GM19463 (cell line): ENCODE measurements around the gene TCF7L2.

Experiments used
- ATAC-seq: cut with Tn5 transposase; IDR thresholded peaks from one replicate; pipeline ENCODE4 v1.9.1; 2021; ENCODE audit warnings: mild to moderate bottlenecking, moderate library complexity; ENCODE audit not compliant: unreplicated experiment

TCF7L2 gene

DNA sequence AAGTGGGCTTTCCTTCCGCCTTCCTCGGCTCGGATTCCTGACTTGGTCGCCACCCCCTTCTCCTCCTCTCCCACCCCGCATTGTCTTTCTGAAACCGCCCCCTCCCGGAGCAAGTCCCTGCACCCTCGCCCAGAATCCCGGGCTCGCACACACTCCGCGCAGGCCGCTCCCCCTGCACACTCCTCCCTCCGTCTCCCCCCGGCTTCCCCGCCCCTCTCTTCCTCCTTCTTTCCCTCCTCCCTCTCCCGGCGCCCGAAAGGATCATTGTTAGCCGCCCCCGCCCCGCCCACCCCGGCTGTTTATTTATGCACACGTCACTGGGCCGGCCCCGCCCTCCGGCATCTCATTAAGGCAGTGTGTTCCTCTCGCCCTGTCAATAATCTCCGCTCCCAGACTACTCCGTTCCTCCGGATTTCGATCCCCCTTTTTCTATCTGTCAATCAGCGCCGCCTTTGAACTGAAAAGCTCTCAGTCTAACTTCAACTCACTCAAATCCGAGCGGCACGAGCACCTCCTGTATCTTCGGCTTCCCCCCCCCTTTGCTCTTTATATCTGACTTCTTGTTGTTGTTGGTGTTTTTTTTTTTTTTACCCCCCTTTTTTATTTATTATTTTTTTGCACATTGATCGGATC lies at the start of gene TCF7L2:
TSS of gene TCF7L2 (plus strand) at position 373 of the 633 bp plus-strand sequence. CDS start 510 bp downstream, outside the sequence.
- peak; percentile 61 for ATAC-seq

DNA sequence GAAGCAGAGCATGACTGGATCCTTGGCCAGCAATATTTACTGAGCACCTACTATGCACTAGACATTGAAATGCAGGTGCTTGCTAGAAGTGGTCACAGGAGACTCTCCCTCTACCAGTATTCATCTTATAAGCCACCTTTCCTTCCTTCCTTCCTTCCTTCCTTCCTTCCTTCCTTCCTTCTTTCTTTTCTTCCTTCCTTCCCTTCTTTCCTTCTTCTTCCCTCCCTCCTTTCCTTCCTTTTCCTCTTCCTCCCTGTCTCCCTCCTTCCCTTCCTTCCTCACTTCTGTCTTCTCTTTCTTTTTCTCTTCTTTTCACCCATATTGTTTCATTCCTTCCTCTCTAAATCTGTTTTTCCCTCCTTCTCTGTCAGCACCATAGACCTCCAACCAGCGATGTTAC lies 47.3 kb upstream of the TCF7L2 start:
- ATAC-seq, result no peak

DNA sequence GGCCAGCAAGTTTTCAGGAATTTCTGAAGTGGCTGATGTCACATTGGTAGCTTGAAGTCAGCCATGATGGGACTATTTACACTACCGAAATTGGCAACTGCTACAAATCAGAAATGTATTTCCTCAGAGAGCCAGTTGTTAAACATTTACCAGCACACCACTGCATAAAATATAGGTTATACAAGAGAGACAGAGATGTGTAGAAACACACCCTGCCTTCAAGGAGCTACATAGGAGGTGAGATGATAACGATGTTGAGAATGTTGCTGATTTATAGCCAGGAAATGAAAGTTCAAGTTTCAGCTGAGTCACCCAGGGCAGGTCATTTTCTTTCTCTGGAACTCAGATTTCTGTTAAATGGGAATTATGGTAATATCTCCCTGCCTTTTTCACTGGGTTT lies 46.0 kb upstream of the TCF7L2 start:
- ATAC-seq, result no peak

DNA sequence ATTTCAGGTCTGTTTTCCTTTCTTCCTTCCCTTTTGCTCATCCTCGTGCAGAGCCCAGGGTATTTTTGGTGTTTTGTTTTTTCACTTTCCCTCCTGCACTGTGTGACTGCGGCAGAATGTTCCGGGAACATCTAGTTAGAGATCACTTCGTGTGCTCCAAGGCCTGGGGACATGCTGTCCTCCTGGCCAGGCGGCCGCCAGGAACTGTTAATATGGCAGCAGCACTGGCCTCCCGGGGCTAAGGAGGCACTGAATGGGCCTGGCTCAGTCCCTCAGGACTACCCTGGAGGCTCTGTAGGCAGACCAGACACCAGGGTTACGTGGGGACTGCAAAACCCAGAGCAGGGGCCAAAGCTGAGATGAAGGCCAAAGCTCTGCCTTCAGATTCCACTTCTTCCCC lies 43.1 kb upstream of the TCF7L2 start:
- ATAC-seq, result no peak

DNA sequence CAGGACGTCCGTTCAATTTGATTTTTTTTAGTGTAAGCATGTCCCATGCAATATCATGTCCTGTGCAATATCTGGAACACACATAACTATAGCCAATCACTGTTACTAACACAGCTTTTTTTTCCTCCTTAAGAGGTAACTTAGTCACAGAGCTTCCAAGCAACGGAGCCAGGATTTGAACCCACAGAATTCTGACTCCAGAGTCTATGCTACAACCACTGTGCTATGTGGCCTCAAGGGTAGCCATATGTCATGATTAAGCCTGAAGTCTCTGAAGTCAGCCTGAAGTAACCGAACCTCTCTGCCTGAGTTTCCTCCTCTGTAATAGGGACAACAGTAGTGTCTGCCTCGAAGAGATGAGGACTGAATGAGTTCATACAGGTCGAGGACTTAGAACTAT lies 42.2 kb upstream of the TCF7L2 start:
- ATAC-seq, result no peak

DNA sequence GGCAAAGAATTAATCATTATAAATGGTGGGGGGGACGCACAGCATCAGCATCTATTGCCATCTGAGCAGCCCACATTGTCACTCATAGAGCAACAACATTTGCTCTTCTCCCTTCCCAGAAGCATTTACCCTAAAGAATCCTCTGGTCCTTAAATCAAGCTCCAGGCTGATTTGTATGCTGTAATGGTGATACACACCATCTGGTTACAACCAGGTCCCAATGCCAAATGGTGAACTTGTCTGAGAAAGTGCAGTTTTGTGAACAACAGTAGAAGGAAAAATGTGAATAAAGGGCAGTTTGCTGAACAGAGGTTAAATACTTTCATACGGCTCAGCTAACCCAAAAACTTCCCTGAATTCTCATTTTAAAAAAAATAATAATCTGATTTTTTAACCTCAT lies 38.8 kb upstream of the TCF7L2 start:
- ATAC-seq, result no peak

DNA sequence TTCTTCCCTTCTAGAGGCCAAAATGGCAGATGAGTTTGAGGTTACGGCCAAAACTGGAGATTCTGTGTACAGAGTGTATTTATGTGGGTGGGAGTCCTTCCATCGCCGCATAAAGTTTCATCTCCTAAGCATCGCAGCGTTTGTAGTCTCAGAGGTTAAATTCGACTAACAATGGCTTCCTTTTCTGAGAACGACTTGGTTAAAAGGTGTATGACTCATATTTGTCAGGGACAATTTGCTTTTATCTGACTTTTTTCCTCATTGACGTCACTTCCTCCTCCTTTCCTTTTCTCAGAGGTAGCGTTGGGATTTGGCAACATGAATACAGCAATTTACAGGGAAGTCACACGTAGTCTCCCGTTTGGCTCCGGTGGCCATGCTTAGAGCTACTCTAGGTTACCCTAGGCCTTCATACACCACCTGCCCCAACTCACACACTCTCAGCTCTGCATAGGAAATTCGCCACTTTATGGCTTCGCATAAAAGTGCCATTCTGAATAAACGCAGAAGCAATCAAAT lies 37.6 kb upstream of the TCF7L2 start:
- ATAC-seq, result no peak

DNA sequence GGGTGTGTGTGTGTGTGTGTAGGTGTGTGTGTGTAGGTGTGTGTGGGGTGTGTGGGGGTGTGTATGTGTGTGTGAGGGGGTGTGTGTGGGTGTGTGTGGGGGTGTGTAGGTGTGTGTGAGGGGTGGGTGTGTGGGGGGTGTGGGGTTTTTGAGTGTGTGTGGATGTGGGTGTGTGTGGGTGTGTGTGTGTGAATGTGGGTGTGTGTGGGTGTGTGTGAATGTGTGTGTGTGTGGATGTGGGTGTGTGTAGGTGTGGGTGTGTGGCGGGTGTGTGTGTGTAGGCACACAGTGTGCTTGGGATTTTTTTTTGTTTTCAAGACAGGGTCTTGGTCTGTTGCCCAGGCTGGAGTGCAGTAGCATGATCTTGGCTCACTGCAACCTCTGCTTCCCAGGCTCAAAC lies 36.8 kb upstream of the TCF7L2 start:
- no peak for ATAC-seq

DNA sequence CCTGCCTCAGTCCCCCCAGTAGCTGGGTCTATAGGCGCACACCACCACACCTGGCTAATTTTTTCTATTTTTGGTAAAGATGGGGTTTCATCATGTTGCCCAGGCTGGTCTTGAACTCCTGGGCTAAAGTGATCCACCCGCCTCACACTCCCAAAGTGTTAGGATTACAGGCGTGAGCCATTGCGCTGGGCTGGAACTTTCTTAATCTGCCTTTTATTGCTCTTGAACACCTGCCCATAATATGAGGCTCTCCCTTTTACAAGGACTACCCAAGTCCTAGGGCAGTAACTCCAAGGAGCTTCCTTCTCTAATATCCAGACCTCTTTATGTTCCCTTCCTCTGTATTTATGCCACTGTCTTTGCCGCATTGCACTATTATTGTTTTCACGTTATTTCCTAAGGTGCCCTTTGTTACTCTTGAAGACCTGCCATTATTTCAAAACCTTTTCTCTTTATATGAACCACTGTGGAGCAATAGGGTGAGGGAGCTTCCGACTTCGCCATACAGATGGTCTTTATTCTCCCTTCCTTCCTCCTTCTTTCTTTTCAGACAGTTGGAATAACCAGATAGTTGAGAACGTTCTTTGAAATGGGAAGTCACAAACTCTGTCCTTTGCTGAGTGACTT lies 36.3 kb upstream of the TCF7L2 start:
- no peak for ATAC-seq

DNA sequence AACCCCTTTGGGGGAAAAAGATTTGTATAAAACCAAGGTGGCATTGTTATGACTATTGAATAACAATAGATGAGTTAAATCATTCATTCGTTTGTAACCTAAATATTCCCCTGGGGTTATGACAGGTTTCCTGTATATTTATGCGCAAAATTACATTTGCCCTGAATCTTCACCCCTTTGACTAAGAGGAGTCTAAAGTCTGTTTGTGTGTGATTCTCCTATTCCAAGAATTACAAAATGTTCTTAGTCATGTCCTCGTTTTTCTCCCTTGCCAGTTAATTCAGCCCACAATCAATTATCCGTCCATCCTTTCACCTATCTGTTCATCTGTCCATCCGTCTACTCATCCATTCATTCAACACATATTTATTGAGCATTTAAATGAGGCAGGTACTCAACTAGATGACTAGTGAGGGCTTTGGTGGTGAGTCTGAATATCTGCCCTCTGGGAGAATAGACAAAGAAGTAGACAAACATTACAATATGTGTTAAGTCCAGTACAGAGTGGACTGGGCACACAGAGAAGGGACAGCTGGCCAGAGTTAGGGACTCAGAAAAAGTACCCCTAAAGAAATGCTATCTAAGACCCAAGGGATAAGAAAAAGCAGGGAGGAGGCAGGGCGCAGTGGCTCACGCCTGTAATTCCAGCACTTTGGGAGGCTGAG lies 35.6 kb upstream of the TCF7L2 start:
- no peak for ATAC-seq

DNA sequence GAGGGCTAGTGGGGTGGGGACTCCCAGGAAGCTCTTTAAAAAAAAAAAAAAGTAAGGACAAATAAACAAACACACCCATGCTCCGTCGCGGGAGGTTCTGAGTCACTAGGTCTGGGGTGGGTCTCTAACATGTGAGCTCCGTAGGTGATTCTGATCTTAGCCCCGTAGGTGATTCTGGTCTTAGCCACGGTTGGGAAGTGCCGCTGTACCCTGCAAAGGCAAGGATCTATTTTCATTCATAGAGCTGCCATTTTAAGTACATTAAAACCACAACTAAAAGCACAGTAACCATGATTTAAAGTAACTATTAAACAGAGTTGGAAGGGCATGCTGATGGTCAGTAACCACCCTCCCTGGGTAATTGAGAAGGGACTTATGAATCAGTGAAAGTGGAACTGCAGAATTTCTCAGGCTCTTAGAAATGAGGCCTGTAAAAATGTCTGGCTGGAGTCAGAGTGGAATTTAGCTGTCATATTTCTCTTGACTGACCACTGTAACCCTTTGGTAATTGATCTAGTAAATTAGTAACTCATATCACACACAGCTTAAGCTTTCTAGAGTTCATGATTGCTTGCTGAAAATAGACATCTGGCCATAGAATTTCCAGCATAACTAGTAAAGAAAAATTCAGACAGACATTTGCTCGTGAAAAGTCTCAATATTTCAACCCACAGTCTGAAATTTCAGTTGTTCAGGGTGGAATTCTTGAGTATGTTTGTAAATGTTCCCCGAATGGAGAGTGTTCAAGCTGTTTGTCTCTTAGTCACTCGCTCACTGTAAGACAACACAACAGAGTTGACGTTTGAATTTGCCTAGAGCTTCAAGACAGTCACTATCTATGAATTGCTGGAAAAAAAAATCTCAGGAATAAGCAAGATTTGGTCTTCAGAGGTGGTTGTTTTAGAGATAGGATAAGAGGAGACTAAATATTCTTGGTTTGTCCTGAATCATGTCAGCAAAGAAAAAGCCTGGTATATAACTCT lies 34.2 kb upstream of the TCF7L2 start:
- peak; percentile 82 for ATAC-seq

DNA sequence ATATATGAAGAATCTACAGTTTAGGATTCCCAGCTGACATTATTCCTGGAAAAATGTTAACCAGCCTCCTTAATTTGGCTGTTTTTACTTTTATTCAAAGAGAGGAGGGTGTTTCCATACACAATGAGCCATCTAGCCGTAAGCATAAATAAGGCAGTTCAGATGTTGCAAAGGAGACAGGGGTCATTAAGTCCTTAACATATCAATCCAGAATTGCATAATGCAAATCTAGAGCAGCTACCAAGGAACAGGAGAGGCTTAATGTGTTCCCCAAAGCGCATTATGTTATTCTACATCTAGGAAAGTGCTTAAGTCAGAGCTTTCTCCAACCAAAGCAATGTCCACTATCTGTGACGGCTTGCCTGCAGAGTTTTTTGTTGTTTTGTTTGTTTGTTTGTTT lies 32.4 kb upstream of the TCF7L2 start:
- ATAC-seq, result no peak

DNA sequence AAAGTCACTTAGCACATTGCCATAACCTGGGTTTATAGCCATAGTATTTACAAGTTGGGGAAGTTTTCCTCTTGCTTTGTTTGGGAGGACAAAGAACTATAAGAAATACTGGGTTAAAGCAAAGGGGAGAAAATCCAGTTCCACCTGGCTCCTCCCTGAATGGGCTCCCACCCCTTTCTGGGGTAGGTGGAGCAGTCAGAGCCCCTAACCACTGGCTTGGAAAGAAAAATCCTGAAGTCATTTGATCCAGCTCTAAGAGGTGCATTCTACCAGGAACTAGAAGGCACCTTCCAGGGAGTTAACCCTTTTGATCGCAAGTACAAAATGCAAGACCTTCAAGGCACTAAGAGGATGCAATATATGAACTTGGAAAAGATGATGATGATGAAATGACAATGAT lies 31.3 kb upstream of the TCF7L2 start:
- ATAC-seq, result no peak

DNA sequence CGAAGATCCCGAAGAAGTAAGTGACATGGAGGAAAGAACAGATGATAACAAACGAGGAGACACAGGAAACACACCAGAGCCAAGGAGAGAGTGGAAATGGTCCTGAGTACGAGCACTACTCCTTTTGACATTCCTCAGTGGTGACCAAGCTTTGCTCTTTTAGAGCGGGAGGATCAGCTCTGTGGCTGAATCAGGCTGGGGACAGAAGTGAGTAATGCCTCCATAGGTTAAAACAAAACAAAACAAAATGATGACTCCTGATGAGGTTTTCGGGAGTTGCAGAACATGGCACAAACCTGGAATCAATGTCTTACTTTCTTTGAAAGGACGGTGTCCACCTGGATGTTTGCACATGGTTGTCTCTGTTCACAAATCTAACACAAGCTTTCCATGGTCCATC lies 30.3 kb upstream of the TCF7L2 start:
- no peak for ATAC-seq

DNA sequence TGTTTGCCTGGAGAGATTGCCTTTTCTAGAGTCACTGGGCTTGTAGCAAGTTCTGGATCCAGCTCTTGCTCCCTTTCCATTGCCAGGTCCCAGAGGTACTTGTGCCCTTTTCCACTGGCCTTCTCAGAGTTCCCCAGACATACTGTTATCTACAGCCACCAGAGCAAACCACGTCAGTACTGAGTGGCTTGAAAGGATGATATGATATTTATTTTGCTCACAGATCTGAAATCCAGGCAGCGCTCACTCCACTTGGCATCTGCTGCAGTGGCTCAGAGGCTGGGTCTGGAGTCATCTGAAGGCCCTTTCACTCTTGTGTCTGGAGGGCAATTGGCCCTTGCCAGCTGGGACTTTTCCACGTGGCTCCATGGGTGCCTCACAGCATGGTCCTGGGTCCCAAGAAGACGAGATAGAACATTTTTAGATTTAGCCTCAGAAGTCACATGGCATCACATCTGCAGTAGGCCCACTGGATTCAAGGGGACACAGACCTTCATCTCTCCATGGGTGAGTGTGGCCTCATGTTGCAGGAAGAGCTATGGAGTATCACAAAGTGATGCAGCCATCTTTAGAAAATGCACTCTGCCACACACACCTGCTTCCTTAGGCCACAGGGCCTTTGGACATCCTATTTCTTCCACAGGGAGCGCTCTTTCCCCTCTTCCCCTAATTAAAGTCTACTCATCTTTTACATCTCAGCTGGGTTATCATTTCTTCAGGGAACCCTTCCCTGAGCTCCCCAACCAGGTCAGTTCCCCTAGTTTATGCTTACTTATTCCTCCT lies 22.9 kb upstream of the TCF7L2 start:
- no peak for ATAC-seq

DNA sequence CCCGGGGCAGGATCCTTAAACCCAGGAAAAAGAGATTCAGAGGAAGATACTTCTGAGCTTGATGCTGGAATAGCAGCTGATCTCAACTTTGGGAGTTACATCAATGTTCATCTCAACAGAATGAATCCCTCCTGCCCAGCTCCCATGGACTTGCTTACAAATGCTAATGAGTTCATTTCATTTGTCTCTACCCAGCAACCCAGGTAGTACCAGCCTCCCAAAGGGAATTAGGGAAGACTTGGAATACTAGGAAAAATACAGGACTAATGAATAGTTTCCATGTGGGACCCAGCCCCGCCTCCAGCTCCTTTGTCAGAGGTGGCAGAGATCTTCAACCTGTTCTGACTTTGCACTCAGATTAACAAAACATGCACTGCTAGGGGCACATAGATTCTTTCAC lies 22.1 kb upstream of the TCF7L2 start:
- no peak for ATAC-seq

DNA sequence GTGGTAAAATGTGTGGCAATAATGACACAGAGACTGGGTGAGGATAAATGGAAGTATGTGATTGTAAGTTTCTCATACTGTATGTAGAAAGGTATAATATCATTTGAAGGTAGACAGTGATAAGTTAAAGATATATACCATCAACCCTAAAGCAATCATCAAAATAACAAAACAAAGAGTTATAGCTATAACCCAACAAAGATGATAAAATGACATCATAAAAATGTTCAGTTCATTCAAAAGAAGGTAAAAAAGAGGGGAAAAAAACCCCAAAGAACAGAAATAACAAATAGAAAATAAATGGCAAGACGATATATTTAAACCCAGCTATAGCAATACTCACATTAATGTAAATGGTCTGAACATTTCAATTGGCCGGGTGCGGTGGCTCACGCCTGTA lies 17.4 kb upstream of the TCF7L2 start:
- no peak for ATAC-seq

DNA sequence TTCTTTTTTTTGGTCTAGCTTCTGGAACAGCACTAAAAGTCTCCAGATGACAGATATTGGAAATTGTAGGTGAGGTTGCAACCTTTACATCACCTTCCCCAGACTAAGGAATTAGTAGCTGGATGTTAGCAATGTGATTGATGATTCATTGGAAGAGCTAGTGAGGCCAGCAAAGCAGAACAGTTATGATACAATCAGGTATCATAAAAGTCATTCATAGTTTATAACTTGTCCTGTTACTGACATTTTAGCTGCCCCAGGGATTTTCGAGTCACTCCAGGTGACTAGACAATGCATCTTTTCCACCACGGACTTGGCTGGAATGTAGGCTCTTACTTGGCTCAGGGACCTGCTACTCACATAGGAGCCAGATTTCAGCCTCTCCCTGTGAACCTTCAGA lies 15.9 kb upstream of the TCF7L2 start:
- ATAC-seq, result no peak

DNA sequence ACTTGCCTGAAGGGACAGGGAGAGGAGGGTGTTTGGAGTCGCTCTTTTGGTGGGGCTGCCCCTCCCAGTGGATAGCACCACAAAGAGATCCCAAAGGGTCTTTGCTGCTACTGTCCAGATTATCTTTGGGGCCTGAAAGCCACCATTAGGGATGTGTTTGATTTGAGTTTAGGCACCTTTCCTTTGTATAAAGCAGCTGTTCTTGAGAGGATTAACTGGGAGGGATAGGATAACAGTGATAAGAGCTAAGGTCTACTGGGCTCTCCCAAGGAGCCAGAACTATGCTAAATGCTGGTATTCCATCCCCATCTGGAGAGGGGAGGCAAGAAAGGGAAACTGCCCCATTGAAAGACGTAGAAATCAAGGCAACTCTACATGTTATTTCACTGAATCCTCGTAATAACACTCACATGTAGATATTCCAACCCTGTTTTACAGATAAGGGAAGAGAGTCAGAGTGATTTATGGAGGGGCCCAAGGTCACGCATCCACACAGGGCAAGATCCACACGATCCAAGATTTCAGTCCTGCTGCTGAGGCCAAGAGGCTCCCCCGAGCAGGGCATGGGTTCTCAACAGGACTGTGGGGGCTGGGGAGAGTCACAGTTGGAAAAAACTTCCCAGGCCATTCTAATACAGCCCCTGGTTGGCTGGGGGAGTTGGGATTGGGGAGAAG lies 11.1 kb upstream of the TCF7L2 start:
- no peak for ATAC-seq

DNA sequence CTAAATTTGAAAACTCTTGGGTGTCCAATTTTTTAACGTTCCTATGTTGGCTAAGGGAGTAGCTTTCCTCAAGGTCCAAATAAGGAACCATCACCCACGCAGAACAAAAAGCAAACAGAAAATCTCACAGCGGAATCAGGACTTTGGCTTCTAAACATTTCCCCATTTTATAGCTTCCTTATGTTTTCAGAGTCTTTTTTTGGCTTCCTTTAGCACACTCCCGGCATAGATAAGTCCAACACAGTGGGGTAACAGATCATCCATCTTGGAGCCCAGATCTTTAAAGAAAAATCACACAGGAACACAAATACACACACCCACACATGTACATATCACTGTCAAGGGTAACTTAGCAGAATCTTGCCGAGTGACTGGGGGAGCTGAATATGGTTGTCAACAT lies 4.2 kb upstream of the TCF7L2 start:
- ATAC-seq, result no peak
